ENCODE data around the gene UIMC1.
A peak's percentile ranks its signal among the peaks of the same experiment; 100 is the strongest.
"Not testable (repeated sequence)": the region's sequence is repeated elsewhere in the genome, so short reads cannot be mapped to it uniquely, and the experiment has no call there.

UIMC1 gene

DNA sequence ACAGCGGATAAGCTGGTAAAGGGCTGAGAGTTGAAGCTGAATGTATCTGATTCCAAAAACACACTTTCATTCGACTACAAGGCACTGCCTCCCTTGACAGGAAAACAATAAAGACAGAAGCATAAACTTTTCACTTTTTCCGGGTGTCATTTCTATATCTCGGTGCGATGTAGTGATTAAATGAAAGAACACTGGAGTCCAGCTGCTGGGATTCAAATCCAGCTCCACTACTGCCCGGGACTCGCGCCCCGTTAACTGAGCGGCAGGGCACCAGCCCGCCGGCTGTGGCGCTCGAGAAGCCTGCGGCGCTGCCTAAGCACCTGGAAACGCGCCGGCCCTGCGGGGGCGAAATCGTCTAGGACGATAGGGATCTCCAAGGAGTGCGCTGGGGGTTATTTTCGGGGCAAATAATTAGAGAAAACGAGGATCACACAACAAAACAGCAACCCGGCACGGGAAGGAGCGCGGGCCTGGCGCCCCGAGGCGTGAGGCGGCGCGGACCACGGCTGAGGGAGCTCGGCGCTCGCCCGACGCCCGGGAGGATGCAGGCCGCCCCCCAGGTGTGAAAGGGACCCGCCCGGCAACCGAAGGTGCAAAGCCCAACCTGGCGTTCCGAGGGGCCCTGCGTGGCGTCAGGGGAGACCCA is 837 bp downstream of the UIMC1 start:
- DNase-seq, result peak; percentile 60

DNA sequence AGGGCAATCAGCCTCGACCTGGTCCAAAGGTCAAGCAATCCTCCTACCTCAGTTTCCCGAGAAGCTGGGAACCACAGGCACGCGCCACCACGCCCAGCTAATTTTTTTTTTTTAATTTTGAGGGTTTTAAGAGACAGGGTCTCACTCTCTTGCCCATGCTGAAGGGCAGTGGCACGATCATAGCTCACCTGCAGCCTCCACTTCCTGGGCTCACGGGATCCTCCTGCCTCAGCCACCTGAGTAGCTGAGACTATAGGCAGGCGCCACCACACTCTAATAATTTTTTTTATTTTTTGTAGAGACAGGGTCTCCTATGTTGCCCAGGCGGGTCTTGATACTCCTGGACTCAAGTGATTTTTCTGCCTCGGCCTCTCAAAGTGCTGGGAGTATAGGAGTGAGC is 1.6 kb downstream of the UIMC1 start:
- no peak for DNase-seq

DNA sequence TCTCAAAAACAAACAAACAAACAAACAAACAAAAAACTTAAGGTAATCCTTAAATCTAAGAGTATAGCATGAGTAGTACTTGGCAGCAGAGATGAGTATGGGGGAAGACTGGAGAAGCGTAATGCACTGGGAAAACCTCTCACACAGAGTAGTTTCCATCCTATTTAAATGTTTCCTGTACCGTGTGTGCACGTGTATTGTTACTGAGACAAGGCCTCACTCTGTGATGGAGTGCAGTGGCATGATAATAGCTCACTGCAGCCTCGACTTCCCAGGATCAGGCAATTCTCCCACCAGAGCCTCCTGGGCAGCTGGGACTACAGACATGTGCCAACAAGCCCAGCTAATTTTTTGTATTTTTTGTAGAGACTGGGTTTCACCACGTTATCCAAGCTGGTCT is 2.9 kb downstream of the UIMC1 start:
- DNase-seq, result no peak

DNA sequence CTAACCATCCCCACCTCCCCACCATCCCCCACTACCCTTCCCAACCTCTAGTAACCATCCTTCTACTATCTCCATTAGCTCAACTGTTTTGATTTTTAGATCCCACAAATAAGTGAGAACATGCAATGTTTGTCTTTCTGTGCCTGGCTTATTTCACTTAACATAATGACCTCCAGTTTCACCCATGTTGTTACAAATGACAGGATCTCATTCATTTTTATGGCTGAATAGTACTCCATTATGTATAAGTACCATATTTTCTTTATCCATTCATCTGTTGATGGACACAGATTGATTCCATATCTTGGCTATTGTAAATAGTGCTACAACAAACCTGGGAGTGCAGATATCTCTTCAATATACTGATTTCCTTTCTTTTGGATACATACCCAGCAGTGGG is 7.1 kb downstream of the UIMC1 start:
- DNase-seq, result not testable (repeated sequence)

DNA sequence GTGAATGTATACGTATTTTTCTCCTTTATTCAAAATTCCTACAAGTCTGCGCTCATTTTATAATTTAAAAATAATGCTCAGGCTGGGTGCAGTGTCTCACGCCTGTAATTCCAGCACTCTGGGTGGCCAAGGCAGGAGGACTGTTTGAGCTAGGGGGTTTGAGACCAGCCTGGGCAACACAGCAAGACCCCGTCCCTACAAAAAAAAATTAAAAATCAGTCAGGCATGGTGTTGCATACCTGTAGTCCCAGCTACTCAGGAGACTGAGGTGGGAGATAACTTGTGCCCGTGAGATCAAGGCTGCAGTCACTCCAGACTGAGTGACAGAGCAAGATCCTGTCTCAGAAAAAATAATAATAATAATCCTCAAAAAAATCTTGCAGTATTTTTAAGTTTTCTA is 7.8 kb downstream of the UIMC1 start:
- no peak for DNase-seq

DNA sequence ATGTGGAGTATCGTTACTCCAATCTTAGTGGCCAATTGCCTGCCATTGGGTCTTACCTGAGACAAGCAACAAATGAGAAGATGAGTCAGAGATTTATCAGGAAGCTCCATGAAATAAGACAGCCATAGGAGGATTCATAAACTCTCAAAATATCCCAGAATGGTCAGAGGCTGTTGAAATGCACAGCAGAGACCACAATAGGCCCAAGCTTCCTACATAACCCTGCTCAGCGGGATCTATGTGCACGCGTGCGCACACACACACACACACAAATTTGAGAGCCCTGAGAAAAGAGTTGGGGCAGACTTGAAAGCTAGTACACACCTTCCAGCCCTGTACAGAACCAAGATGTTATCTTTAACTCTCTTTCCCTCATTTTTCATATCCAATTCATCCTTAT is 9.8 kb downstream of the UIMC1 start:
- no peak for DNase-seq

DNA sequence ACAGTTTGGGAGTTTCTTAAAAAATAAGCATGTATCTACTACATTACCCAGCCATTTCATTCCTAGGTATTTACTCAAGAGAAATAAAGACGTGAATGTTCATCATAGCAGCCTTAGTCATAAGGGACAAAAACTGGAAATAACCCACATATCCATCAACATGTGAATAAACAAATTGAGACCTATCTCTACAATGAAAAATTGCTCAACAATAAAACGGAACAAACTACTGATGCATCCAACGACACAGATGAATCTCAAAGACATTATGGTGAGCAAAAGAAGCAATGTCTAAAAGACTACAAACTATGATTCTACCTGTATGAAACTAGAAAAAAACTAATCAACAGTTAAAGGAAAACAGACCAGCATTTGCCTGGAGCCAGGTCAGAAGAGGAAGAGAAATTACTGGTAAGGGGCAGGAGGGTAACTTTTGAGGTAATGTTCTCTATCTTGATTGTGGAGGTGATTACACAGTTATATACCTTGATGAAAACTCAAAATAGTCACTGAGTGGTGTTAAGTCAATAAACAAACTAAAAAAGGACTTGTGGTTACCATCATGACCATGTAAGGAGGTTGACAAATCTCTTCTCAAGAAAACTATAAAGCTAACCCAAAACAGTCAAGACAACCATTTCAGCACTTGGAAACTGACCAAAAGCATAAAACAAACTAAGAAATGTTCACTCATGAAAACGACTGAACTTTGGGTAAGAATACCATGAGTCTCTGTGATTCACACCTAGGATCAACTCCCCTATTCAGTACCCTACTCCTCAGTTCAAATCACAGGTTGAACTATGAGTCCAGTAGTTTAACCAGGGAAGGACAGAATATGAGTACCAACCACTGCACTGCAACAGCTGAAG is 10.4 kb downstream of the UIMC1 start:
- DNase-seq, result no peak

DNA sequence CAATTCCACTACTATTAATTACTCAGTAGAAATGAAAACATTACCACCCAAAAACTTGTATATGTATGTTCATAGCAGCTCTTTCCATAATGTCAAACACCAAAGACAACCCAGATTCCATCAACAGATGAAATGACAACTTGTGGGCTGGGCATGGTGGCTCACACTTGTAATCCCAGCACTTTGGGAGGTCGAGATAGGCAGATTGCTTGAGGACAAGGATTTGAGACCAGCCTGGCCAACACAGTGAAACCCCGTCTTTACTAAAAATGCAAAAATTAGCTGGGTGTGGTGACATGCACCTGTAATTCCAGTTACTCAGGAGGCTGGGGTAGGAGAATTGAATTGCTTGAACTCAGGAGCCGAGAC is 11.5 kb downstream of the UIMC1 start:
- no peak for DNase-seq

DNA sequence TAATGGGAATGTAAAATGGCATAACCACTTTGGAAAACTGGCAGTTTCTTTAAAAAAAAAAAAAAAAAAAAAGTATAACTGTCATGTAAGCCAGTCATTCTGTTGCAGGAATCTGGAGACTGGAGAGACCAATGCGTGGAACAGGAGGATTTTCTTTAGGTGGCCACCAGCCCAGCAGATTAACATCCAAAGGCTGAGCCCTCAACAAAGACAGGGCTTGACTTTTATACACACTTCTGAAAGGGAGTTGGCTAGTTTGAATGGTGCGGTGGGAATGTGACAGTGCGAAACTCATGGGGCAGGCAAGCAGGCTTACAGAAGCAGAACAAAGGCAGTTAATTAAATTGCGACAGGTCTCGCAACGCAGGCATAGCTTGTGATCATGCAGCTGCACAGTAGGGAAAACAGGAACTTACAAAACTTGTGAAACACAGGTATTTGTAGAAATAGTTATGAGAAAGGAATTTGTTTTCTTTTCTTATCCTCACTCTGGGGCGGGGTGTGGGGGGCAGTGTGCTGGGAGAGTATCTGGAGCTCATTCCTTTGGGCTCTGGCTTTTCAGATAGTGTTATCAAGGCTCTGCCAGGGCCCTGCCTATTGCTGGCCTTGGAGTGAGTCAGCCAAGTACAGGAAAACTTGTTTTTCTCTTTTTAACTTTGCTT is 12.0 kb downstream of the UIMC1 start:
- no peak for DNase-seq

DNA sequence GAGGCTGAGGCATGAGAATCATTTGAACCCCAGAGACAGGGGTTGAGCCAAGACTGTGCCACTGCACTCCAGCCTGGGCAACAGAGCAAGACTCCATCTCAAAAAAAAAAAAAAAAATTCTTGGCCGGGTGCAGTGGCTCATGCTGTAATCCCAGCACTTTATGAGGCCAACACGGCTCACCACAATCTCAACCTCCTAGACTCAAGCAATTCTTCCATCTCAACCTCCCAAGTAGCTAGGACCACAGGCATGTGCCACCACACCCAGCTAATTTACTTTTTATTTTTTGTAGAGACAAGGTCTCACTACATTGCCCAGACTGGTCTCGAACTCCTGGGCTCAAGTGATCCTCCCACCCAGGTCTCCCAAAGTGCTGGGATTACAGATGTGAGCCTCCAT is 13.5 kb downstream of the UIMC1 start:
- DNase-seq, result not testable (repeated sequence)

DNA sequence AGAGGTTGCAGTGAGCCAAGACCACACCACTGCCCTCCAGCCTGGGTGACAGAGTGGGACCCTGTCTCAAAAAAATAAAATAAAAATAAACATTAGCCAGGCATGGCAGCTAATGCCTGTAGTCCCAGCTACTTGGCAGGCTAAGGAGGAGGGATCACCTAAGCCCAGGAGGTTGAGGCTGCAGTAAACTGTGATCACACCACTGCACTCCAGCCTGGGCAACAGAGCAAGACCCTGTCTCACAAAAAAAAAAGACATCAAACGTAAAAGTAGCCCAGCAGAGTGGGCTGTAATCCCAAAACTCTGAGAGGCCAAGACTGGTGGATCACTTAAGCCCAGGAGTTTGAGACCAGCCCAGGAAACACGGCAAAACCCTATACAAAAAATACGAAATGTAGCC is 19.0 kb downstream of the UIMC1 start:
- no peak for DNase-seq

DNA sequence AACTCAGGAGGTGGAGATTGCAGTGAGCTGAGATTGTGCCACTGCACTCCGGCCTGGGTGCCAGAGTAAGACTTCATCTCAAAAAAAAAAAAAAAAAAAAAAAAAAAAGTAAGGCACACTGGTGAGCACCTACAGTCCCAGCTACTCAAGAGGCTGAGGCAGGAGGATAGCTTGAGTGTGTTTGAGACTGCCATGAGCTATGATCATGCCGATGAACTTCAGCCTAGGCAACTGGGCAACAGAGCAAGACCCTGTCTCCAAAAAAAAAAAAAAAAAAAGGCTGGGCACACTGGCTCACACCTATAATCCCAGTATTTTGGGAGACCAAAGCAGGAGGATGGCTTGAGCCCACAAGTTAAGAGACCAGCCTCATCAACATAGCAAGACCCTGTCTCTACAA is 20.3 kb downstream of the UIMC1 start:
- no peak for DNase-seq

DNA sequence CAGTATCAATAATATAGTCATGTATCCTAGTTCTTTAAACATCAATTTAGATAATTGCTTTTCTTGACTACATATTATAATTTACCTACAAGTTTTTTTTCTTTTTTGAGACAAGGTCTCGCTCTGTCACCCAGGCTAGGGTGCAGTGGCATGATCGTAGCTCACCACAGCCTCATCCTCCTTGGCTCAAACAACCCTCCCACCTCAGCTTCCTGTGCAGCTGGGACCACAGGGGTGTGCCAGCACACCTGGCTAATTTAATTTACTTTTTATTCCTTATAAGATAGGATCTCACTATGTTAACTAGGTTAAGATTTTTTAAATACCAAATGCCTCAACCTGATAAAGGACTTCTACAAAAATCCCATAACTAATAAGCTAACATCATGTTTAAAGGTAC is 21.1 kb downstream of the UIMC1 start:
- peak; percentile 49 for DNase-seq

DNA sequence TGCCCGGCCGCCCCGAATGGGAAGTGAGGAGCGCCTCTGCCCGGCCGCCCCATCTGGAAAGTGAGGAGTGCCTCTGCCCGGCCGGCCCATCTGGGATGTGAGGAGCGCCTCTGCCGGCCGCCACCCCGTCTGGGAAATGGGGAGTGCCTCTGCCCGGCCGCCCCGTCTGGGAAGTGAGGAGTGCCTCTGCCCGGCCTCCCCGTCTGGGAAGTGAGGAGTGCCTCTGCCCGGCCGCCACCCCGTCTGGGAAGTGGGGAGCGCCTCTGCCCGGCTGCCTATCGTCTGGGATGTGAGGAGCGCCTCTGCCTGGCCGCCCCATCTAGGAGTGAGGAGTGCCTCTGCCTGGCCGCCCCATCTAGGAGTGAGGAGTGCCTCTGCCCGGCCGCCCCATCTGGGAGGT is 22.4 kb downstream of the UIMC1 start:
- not testable (repeated sequence) for DNase-seq

DNA sequence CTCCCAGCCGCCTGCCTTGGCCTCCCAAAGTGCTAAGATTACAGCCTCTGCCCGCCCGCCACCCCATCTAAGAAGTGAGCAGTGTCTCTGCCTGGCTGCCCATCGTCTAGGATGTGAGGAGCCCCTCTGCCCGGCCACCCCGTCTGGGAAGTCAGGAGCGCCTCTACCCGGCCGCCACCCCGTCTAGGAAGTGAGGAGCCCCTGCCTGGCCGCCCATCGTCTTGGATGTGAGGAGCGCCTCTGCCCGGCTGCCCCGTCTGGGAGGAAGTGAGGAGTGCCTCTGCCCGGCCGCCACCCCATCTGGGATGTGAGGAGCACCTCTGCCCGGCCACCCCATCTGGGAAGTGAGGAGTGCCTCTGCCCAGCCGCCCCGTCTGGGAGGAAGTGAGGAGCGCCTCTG is 23.0 kb downstream of the UIMC1 start:
- not testable (repeated sequence) for DNase-seq

DNA sequence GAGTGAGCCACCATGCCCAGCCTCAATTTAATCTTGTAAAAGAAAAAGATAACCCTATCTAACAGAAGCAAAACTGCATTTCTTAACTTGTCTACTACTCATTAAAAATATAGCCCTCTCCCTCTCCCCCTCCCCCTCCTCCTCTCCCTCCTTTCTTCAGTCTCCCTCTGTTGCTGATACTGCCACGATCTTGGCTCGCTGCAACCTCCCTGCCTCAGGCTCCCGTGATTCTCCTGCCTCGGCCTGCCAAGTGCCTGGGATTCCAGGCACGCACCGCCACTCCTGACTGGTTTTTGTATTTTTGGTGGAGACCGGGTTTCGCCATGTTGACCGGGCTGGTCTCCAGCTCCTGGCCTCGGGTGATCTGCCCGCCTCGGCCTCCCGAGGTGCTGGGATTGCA is 23.5 kb downstream of the UIMC1 start:
- DNase-seq, result not testable (repeated sequence)

DNA sequence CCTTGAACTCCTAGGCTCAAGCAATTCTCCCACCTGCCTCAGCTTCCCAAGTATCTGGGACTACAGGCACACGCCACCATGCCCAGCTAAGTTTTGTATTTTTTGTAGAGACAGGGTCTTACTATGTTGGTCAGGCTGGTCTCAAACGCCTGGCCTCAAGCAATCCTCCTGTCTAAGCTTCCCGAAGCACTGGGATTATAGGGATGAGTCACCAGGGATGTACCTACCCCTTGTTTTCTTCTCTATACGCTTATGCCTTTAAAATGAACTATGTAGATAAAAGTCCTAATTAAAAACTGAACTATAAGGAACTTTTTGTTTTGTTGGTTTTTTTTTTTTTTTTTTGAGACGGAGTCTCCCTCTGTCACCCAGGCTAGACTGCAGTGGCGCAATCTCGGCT is 25.8 kb downstream of the UIMC1 start:
- no peak for DNase-seq

DNA sequence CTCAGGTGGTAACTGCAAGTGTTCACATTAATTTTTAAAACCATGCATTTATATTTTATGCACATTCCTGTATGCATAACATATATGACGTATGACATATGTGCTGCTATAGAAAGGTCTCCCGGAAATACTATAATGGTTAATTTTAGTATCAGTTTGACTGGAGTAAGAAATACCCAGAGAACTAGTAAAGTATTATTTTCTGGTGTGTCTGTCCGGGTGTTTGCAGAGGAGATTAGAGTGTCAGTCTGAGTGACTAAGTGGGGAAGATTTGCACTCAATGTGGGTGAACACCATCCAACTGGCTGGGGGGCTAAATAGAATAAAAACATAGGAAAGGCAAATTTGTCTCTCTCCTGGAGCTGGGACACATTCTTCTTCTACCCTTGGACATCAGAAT is 26.9 kb downstream of the UIMC1 start:
- no peak for DNase-seq

DNA sequence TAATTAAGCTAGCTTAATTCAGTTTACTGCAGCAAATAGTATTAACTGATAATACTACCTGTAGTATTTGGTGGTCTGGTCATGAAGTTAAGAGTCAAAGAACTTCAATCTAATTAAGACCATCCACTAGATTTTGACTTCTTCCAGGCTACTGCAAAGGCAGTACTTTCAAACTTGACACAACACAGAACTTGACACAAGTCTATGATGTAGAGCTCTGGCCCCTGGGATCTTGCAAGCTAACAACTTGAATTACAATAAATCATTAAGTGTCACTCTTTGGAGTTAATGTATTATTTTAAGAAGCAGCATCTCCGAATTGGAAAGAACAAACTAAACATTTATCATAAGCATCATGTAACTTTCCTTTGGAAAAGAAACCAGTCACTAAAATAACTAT is 40.9 kb downstream of the UIMC1 start:
- no peak for DNase-seq

DNA sequence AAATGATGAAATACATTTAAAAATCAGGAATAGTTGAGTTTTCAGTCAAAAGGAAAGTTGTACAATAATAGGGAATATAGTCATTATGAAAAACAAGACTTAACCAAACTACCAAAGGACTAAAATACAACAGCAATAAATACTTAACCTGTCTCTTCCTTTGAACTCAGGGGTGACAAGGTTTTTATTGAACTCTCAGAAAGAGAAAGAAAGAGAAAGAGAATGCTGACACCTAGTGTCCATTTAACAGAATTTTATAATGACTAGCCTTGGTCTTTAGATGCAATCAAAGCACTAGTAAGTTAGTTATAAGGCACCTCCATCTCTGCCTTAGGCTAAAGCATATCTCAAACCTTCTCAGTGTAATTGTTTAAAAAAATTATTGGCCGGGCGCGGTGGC is 47.5 kb downstream of the UIMC1 start:
- DNase-seq, result peak; percentile 51

DNA sequence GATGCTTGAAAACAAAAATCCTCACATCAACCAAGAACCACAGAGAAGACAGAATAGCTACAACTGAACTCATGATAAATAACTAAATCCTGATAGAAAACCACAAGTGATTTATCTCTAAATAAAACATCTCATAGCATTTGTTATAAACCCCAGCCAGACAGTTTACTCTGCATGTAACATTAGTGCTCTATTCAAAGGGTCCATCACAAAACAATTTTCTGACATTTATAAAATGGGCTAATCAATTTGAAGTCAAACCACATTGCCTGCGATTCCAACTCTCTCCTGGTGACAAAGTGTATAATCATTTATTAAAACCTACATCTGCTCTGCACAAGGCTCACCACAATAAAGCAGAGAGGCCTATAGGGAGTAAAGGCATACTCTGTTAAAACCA is 49.8 kb downstream of the UIMC1 start:
- no peak for DNase-seq

DNA sequence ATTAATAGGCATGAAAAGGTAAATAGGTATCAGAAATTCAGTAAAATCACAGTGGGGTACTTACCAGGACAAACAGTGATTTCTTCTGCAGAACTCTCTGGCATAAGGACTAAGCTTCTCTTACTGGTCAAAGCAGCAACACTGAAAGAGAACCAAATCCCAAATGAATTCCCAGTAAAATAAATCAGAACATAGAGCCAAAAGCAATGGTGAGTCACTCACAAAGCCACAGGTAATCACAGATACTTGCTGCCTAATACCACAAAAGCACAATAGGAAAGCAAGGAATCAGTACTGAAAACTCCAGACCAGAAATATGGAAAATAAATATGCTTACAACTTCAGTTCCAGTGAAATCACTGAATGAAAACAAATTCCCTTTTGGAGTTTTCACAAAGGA is 50.7 kb downstream of the UIMC1 start:
- no peak for DNase-seq

DNA sequence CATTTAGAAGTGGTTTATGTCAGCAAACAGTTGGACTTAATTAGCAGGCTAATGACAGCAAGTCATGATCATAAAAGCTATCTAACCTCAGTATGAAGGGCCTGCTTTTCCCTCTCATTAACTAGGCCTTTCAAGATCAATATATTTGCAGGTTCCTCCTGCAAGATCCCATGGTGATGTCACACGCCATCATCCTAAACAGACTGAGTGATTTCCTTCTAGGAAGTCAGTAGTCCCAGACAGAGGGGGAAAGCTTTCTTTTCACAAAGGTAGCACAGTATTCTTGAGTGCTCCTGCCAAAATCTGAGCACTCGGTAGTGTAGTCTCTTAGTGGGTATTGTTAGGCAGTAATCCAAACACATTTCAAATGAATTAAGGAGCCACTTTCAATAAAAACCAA is 52.5 kb downstream of the UIMC1 start:
- DNase-seq, result no peak

DNA sequence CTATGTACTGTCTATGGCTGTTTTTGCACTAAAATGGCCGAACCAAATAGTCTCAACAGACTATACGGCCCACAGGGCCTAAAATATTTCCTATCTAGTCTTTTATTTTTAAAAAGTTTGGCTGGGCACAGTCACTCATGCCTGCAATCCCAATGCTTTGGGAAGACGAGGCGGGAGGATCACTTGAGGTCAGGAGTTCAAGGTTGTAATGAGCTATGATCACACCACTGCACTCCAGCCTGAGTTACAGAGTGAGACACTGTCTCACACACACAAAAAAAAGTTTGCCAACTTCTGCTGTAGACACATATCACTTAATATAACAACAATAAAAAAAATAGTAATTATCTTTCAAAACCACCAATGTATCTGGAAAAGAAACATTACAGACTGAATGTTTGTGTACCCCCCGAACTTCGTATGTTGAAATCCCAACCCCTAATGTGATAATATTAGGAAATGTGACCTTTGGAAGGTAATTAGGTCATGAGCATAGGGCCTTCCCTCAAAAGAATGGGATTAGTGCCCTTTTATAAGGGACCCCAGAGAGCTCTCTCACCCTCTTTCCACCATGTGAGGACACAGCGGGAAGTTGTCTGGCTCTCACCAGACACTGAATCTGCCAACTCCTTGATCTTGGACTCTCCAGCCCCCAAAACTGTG is 53.9 kb downstream of the UIMC1 start:
- DNase-seq, result no peak

Measured in CD4-positive, alpha-beta T cell treated with Interleukin-10 for 1 hour (primary cell).